Left ventricle myocardium inferior (tissue), 1 donor: Measurements from ENCODE around the gene SPECC1. TPM values are rescaled to one million over a fixed set of nuclear protein-coding genes. Genes with fewer than 3 reads are reported as not detected.

Experiments used
- DNase-seq: peaks from one replicate; pipeline ENCODE4 v3.0.0-alpha.2; 2020
- H3K27ac ChIP-seq: fragments of 200-600 bp; replicated peaks from 2 replicates; pipeline ENCODE4 v1.8.0; 2021
- H3K27me3 ChIP-seq: fragments of 200-600 bp; 2 replicates; pipeline ENCODE4 v1.8.0; 2021; ENCODE audit warnings: low read depth
- H3K36me3 ChIP-seq: fragments of 200-600 bp; 2 replicates; pipeline ENCODE4 v1.8.0; 2021
- H3K4me1 ChIP-seq: fragments of 200-600 bp; 2 replicates; pipeline ENCODE4 v1.8.0; 2021
- H3K4me3 ChIP-seq: fragments of 200-600 bp; 2 replicates; pipeline ENCODE4 v1.8.0; 2021; ENCODE audit warnings: mild to moderate bottlenecking, moderate library complexity
- H3K9me3 ChIP-seq: fragments of 200-600 bp; replicated peaks from 2 replicates; pipeline ENCODE4 v1.8.0; 2021
- CTCF ChIP-seq: fragments of 200-600 bp; IDR thresholded peaks from 2 replicates; pipeline ENCODE4 v1.8.0; 2021; ENCODE audit warnings: antibody characterized with exemption, mild to moderate bottlenecking, borderline replicate concordance
- intact Hi-C: fragments of 100-400 bp; cut with micrococcal nuclease; formaldehyde crosslinking; loops from one replicate; pipeline ENCODE4 v1.11.0; 2022
- total RNA-seq: library from RNA; stranded (reverse); fragmentation: NEBNext Ultra II Directional; extraction: Animal tissue kit (Norgen Biotek cat#: 25700); gene quantifications from one replicate; pipeline ENCODE4 v1.2.1, GENCODE V29; 2021
- donor health status: DM: no; HTN: yes; CAD: no; lungs with severe emphysema.

The SPECC1 gene
- total RNA-seq, 1 donor from 2014 or later: 10.6 TPM

- intact Hi-C loops: no loop called here
These were observed 188.2 kb downstream of the SPECC1 start for GRCh38 chr17:20197272-20197926.

GRCh38 chr17:20200016-20200795, 191.0 kb downstream of the SPECC1 start:
- Histone ChIP-seq H3K27me3 (no peaks in the 10 kb centered on the region), H3K9me3 (peaks cover 9% of the 10 kb centered on the region), H3K4me1 (no peaks in the 10 kb centered on the region), H3K36me3 (no peaks in the 10 kb centered on the region), H3K27ac (no peak overlapping the region), H3K4me3 (no peak overlapping the region)
- no peak for DNase-seq
- no peak for TF ChIP-seq CTCF
- intact Hi-C loops: no loop called here

More at GRCh38 chr17:20197272-20197926, 188.2 kb downstream of the SPECC1 start:
- Histone ChIP-seq H3K27me3 (no peaks in the 10 kb centered on the region), H3K9me3 (peaks cover 9% of the 10 kb centered on the region), H3K4me3 (no peak overlapping the region), H3K36me3 (no peaks in the 10 kb centered on the region), H3K4me1 (peaks cover 6% of the 10 kb centered on the region), H3K27ac (no peak overlapping the region)
- TF ChIP-seq CTCF: no peak
- no peak for DNase-seq

- H3K4me3 ChIP-seq: no peak overlapping the region
- H3K27ac ChIP-seq: no peak overlapping the region
- no peak for DNase-seq
- TF ChIP-seq CTCF: no peak
- intact Hi-C loops: no loop called here
- no peaks in the 10 kb centered on the region for H3K4me1 ChIP-seq
- H3K36me3 ChIP-seq: no peaks in the 10 kb centered on the region
- no peaks in the 10 kb centered on the region for H3K27me3 ChIP-seq
- H3K9me3 ChIP-seq: peaks cover 9% of the 10 kb centered on the region
These were observed 191.8 kb downstream of the SPECC1 start for GRCh38 chr17:20200865-20201458.

- DNase-seq: no peak
- no peaks in the 10 kb centered on the region for H3K36me3 ChIP-seq
- H3K4me1 ChIP-seq: no peaks in the 10 kb centered on the region
- intact Hi-C loops: no loop called here
- H3K9me3 ChIP-seq: peaks cover 9% of the 10 kb centered on the region
- H3K27ac ChIP-seq: no peak overlapping the region
- no peak for TF ChIP-seq CTCF
- no peak overlapping the region for H3K4me3 ChIP-seq
- H3K27me3 ChIP-seq: no peaks in the 10 kb centered on the region
These were observed 193.0 kb downstream of the SPECC1 start for GRCh38 chr17:20202141-20202621.

GRCh38 chr17:20203018-20203417, 193.9 kb downstream of the SPECC1 start:
- Histone ChIP-seq H3K27ac (no peak overlapping the region), H3K27me3 (no peaks in the 10 kb centered on the region), H3K4me1 (no peaks in the 10 kb centered on the region), H3K36me3 (no peaks in the 10 kb centered on the region), H3K4me3 (no peak overlapping the region), H3K9me3 (peaks cover 9% of the 10 kb centered on the region)
- intact Hi-C loops: no loop called here
- DNase-seq: no peak
- TF ChIP-seq CTCF: no peak
